ENCODE measurements around the gene CDADC1. TPM values are rescaled to one million over a fixed set of nuclear protein-coding genes. Genes with fewer than 3 reads are reported as not detected.

CDADC1 gene
- total and polyA plus RNA-seq, 7 donors: 2.4 to 12.2 (median 6.5) TPM

DNA sequence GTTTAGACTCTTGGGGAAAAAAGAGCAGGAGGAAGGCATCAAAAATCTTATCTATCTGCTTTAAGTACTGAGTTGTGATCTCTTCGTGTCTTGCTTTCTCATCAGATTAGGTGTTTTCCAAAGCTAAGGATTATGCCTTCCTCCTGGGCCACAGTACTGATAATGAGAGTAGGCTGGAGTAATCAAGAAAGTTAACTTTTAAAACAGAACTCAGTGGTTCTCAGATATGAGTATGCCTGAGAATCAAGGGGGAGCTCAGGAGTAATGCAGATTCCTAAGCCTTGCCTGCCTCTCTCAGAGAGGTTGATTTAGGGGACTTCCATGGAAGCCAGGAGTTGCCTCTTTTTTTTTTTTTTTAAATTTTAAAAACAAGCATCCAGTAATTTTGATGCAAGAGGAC is 23.5 kb downstream of the CDADC1 start:
- no peaks in the 10 kb centered on the region for H3K9me3 ChIP-seq
- H3K27ac ChIP-seq: no peak overlapping the region
- no peaks in the 10 kb centered on the region for H3K27me3 ChIP-seq
- no peaks in the 10 kb centered on the region for H3K4me1 ChIP-seq
- intact Hi-C loops (cut with DNase I): no loop called here
- TF ChIP-seq, protein P1, sequence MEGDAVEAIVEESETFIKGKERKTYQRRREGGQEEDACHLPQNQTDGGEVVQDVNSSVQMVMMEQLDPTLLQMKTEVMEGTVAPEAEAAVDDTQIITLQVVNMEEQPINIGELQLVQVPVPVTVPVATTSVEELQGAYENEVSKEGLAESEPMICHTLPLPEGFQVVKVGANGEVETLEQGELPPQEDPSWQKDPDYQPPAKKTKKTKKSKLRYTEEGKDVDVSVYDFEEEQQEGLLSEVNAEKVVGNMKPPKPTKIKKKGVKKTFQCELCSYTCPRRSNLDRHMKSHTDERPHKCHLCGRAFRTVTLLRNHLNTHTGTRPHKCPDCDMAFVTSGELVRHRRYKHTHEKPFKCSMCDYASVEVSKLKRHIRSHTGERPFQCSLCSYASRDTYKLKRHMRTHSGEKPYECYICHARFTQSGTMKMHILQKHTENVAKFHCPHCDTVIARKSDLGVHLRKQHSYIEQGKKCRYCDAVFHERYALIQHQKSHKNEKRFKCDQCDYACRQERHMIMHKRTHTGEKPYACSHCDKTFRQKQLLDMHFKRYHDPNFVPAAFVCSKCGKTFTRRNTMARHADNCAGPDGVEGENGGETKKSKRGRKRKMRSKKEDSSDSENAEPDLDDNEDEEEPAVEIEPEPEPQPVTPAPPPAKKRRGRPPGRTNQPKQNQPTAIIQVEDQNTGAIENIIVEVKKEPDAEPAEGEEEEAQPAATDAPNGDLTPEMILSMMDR (IDR thresholded peaks at IDR 0.05): no peak
- TF ChIP-seq EP300 (IDR thresholded peaks at IDR 0.05): no peak
- H3K4me3 ChIP-seq: no peak overlapping the region
- H3K36me3 ChIP-seq: peaks cover 0 to 30% (median 0%) of the 10 kb centered on the region in 4 donors
- WGBS, 2 donors: 35 to 56% methylated on average over 1 of the region's 1 CpG
- DNase-seq: no peak

DNA sequence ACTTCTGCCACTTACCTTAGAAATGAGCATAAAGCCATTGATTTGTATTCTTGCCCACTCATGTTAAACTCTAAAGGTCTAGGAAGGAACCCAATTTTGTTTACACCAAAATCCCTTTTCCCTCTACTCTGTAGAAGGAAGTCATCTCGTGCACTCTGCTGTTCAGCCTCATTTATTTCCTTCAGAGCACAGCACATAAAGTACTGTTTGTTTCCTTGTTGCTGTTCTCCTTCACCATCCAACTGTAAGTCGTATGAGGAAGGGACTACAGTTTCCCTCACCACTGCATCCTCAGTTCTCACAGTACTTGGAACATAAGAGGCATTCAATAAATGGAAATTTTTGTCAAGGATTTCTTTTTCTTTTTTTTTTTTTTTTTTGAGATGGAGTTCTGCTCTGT is 24.6 kb downstream of the CDADC1 start:
- 14 to 37% methylated on average over 2 of the region's 2 CpGs for WGBS, 2 donors
- H3K4me1 ChIP-seq: no peaks in the 10 kb centered on the region
- no peaks in the 10 kb centered on the region for H3K9me3 ChIP-seq
- intact Hi-C loops (cut with DNase I): no loop called here
- DNase-seq: no peak
- H3K36me3 ChIP-seq: peaks cover 0 to 28% (median 0%) of the 10 kb centered on the region in 4 donors
- no peak overlapping the region for H3K27ac ChIP-seq
- TF ChIP-seq POLR2A (IDR thresholded peaks at IDR 0.05): no peak
- no peak for TF ChIP-seq POLR2AphosphoS5 (IDR thresholded peaks at IDR 0.05)
- no peak for TF ChIP-seq EP300 (IDR thresholded peaks at IDR 0.05)
- TF ChIP-seq, protein P1 (IDR thresholded peaks at IDR 0.05): no peak
- no peaks in the 10 kb centered on the region for H3K27me3 ChIP-seq
- no peak overlapping the region for H3K4me3 ChIP-seq

- Histone ChIP-seq H3K27me3 (no peaks in the 10 kb centered on the region), H3K4me3 (no peak overlapping the region), H3K9me3 (no peaks in the 10 kb centered on the region), H3K4me1 (no peaks in the 10 kb centered on the region), H3K36me3 (peaks cover 0 to 22% (median 2%) of the 10 kb centered on the region in 4 donors), H3K27ac (no peak overlapping the region)
- intact Hi-C loops (cut with DNase I): no loop called here
- 86 to 95% methylated on average over 2 of the region's 2 CpGs for WGBS, 2 donors
- no peak for DNase-seq
- TF ChIP-seq EP300 (IDR thresholded peaks at IDR 0.05): no peak
- TF ChIP-seq, protein P1 (IDR thresholded peaks at IDR 0.05): no peak
- TF ChIP-seq POLR2A (IDR thresholded peaks at IDR 0.05): no peak
- TF ChIP-seq POLR2AphosphoS5 (IDR thresholded peaks at IDR 0.05): no peak
Observed at GRCh38 chr13:49278211-49278610, 30.5 kb downstream of the CDADC1 start.

- H3K4me3 ChIP-seq: no peak overlapping the region
- H3K27ac ChIP-seq: no peak overlapping the region
- intact Hi-C loops (cut with DNase I): no loop called here
- H3K36me3 ChIP-seq: peaks cover 0 to 22% (median 2%) of the 10 kb centered on the region in 4 donors
- no peaks in the 10 kb centered on the region for H3K4me1 ChIP-seq
- no peak for TF ChIP-seq POLR2A (IDR thresholded peaks at IDR 0.05)
- TF ChIP-seq, protein P1 (IDR thresholded peaks at IDR 0.05): no peak
- TF ChIP-seq POLR2AphosphoS5 (IDR thresholded peaks at IDR 0.05): no peak
- no peak for TF ChIP-seq EP300 (IDR thresholded peaks at IDR 0.05)
- DNase-seq: no peak
- WGBS, 2 donors: 86 to 91% methylated on average over 5 of the region's 5 CpGs
- no peaks in the 10 kb centered on the region for H3K9me3 ChIP-seq
- no peaks in the 10 kb centered on the region for H3K27me3 ChIP-seq
Observed at GRCh38 chr13:49279112-49279511, 31.4 kb downstream of the CDADC1 start.

- TF ChIP-seq EP300 (IDR thresholded peaks at IDR 0.05): no peak
- TF ChIP-seq POLR2A (IDR thresholded peaks at IDR 0.05): no peak
- TF ChIP-seq, protein P1 (IDR thresholded peaks at IDR 0.05): no peak
- no peak for TF ChIP-seq POLR2AphosphoS5 (IDR thresholded peaks at IDR 0.05)
- intact Hi-C loops (cut with DNase I): no loop called here
- Histone ChIP-seq H3K36me3 (peaks cover 0 to 22% (median 2%) of the 10 kb centered on the region in 4 donors), H3K27me3 (no peaks in the 10 kb centered on the region), H3K27ac (no peak overlapping the region), H3K4me1 (no peaks in the 10 kb centered on the region), H3K9me3 (no peaks in the 10 kb centered on the region), H3K4me3 (no peak overlapping the region)
- no peak for DNase-seq
Observed at GRCh38 chr13:49279885-49280284, 32.2 kb downstream of the CDADC1 start.

Data from sigmoid colon (tissue), 7 donors.